ENCODE measurements around the gene JAZF1.

- TF ChIP-seq, protein P1, sequence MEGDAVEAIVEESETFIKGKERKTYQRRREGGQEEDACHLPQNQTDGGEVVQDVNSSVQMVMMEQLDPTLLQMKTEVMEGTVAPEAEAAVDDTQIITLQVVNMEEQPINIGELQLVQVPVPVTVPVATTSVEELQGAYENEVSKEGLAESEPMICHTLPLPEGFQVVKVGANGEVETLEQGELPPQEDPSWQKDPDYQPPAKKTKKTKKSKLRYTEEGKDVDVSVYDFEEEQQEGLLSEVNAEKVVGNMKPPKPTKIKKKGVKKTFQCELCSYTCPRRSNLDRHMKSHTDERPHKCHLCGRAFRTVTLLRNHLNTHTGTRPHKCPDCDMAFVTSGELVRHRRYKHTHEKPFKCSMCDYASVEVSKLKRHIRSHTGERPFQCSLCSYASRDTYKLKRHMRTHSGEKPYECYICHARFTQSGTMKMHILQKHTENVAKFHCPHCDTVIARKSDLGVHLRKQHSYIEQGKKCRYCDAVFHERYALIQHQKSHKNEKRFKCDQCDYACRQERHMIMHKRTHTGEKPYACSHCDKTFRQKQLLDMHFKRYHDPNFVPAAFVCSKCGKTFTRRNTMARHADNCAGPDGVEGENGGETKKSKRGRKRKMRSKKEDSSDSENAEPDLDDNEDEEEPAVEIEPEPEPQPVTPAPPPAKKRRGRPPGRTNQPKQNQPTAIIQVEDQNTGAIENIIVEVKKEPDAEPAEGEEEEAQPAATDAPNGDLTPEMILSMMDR (IDR thresholded peaks at IDR 0.05 in 2 of 3, conservative IDR thresholded peaks at IDR 0.05 in 1 of 3; ENCODE audit: borderline replicate concordance in 1 of 3, insufficient read depth in 1 of 3, low read depth in 2 of 3, low read length in 2 of 3) = no peak
- TF ChIP-seq, protein P2, sequence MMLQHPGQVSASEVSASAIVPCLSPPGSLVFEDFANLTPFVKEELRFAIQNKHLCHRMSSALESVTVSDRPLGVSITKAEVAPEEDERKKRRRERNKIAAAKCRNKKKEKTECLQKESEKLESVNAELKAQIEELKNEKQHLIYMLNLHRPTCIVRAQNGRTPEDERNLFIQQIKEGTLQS (IDR thresholded peaks at IDR 0.05) = no peak
- TF ChIP-seq POLR2A (IDR thresholded peaks at IDR 0.05; ENCODE audit: borderline replicate concordance, extremely low read depth, insufficient read depth, insufficient read length) (no peak), ZNF274 (IDR thresholded peaks at IDR 0.05; ENCODE audit: low read depth, low read length) (no peak), POLR2AphosphoS5 (IDR thresholded peaks at IDR 0.05; ENCODE audit: low read depth, low read length) (no peak), EZH2phosphoT487 (IDR thresholded peaks at IDR 0.05; ENCODE audit: borderline replicate concordance) (no peak), ZFX (IDR thresholded peaks at IDR 0.05) (no peak), EZH2 (IDR thresholded peaks at IDR 0.05) (no peak), YY1 (IDR thresholded peaks at IDR 0.05; ENCODE audit: extremely low read depth, insufficient replicate concordance, low read depth, low read length) (no peak), JUND (IDR thresholded peaks at IDR 0.05) (no peak), RAD21 (IDR thresholded peaks at IDR 0.05; ENCODE audit: low read depth) (no peak)
These were observed 52.0 kb downstream of the JAZF1 start for GRCh38 chr7:28128608-28129007.
